ENCODE measurements around the gene ZNF407.
"Not testable (repeated sequence)": the region's sequence is repeated elsewhere in the genome, so short reads cannot be mapped to it uniquely, and the experiment has no call there.

The ZNF407 gene

DNA sequence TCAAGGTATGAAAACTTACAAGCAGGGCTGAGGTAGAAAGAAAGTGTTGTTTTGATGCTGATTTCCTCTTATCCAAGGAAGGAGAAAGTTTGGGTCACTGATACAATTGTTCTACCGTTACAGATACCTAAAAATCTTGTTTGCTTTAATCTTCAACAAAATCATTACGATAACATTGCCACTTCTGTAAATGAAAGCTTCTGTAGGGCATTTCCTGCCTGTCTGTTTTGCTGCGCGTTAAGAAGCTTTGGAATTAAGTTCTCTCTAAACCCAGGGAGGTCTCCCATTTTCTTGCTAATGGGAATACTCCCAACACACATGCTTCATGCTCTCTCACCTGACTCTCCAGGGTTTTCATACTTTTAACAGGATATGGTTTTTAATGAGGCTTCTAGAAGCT lies 352.8 kb downstream of the ZNF407 start:
- in situ Hi-C loops (cut with HindIII; ENCODE audit: low sequenced_read_pairs): no loop called here

DNA sequence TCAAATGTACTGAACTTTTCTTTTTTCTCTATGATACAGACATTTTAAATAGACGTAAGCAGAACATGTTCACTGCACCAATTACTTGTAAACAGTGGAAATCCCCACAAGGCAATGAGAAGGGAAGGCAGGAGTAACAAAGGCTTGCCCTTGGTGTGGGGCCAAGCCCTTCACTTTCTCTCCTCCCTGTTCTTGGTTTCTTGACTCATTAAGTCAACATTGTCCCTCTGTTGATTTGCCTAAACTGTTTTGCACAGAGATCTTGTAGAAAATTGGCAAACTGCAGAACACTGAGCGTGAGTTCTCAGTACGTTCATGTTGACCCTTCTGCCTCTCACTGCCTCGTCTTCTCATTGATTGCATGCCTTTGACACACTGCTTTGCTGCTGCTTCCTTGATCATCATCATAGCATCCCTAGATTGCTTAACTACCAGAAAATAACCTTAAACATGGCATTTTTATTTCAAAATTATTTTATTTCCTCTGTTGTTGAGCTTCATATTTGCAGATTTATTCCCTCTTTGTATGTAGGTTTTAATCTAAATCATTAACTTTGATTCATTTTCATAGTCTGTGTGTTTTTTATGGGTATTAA lies 353.6 kb downstream of the ZNF407 start:
- in situ Hi-C loops (cut with HindIII; ENCODE audit: low sequenced_read_pairs): no loop called here

DNA sequence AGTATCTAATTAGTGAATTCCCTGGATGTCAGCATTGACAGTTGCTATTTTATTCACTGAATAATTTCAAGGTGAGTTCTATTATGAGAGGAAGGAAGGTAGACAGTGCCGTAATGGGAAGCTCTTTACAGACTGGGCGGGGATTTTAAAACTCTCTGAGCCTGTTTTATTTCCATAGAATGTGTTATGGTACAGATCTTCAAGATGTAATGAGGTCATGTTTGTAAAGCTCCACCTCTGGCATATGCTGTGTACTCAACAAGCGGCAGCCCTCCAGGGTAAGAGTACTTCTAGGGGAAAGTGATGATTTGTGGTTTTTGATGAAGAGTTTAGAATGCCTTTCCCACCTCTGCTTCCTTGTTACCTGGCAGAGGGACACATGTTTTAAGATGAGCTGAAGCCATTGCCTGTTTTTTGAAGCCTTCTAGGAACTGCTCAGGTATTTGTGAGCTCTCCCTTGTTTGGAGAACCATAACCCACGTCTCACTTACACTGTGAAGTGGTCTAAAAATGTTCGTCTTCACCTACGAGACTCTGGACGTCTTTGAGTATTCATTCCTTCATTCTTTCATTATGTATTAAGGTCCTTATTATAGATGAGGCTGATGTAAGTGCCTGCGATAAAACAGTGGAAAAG lies 360.0 kb downstream of the ZNF407 start:
- in situ Hi-C loops (cut with HindIII; ENCODE audit: low sequenced_read_pairs): no loop called here

DNA sequence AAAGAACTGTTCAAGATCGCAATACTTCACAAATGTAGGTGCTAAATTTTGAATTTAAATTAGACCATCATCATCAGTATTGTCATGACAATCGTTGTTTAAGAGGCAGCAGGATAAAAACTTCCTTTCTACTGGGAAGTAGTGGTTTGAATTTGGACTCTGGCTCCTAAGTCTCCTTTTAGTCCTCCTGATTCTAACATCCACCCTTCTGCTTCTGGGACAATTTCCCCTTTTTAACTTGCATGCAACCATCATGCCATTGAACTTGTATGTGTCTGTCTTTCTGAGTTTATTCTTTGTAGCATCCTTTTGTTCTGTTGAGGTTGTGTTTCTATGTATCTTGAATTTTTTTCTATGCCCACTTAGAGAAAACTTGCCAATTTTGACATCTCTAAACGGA lies 361.5 kb downstream of the ZNF407 start:
- in situ Hi-C loops (cut with HindIII; ENCODE audit: low sequenced_read_pairs): no loop called here

DNA sequence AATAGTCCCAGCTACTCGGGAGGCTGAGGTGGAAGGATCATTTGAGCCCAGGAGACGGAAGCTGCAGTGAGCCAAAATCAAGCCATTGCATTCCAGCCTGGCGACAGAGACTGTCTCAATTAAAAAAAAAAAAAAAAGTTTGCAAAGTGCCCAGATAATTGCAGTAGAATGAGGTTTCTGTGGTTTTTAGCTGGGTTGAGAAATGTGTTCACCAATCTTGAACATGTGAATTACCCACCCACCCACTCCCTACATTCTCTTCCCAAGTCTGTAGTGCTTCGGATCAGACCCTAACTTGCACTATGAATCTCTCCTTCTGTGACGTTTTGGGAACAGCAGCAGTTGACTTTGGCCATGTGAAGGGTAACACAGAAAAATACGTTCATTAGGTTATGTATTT lies 363.9 kb downstream of the ZNF407 start:
- in situ Hi-C loops (cut with HindIII; ENCODE audit: low sequenced_read_pairs): no loop called here

DNA sequence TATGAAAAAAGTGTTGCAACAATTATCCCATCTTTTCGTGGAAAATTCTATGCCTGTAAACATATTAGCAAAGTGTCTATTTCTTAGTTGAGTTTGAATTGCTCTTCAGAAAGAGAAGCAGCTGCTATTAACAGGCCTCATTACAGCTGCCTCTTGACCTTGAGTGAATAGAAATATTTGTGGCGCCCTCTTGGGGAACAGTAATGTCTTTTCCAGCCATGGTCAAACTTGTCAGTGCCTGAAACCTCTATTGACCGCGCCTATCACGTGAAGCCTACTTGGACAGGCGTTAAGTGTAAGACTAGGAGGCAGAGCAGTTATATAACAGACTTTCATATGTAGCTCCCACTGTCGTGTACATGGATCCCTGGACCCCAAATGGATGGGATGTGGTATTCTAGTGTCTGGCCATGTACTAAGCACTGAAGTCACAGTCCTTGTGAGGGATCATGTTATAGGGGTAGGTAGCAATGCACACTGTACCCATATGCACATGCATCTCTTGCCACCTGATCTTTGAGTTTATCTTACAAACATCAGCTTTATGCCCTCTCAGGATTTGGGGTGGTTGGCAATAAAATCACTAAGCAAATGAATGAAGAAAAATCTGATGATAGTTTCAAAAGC lies 366.3 kb downstream of the ZNF407 start:
- in situ Hi-C loops (cut with HindIII; ENCODE audit: low sequenced_read_pairs): no loop called here

DNA sequence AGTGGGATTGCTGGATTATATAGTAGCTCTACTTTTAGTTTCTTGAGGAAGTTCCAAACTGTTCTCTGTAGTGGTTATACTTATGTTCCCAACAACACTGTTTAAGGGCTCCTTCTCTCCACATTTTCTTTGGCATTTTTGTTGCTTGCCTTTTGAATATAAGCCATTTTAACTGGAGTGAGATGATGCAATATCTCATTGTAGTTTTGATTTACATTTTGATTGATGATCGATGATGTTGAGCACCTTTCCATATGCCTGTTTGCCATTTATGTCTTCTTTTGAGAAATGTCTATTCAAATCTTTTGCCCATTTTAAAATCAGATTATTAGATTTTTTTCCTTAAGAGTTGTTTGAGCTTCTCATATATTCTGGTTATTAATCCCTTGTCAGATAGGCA lies 368.0 kb downstream of the ZNF407 start:
- in situ Hi-C loops (cut with HindIII; ENCODE audit: low sequenced_read_pairs): no loop called here

DNA sequence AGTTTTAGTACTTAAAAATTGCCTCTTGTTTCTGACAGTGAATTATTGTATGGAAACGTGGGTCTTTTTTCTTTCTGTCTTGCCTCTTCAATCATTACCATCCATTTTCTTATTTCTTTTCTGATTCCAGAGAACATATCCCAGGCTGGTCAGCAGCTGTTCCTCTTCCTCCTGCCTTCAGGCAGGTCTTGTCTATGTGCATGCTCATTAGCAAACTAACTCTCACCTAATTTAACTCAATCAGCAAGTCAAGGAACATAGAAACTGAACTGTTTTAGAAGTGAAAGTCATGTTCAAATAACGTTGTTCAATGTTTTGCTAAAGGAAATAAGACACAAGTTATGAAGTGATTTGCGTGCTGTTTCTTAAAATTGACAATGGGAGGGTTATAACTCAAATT lies 369.8 kb downstream of the ZNF407 start:
- in situ Hi-C loops (cut with HindIII; ENCODE audit: low sequenced_read_pairs): no loop called here

DNA sequence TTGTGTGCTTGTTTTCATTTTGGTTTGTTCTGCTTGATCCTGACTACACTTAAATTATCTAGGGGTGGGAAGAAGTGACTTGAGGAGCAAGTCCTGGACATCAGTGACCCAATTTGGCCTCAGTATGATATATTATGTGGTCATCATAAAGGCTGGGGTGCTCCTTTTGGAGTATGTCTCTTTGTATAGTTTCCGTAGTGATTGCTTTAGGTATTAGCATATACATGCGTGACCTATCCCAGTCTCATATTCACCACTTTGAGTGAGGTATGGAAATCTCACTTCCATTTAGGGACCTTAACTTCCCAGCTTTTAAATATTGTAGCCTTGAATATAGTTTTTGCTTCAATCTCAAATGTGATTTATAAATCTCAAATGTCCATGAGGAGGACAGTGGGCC lies 370.3 kb downstream of the ZNF407 start:
- in situ Hi-C loops (cut with HindIII; ENCODE audit: low sequenced_read_pairs): no loop called here

DNA sequence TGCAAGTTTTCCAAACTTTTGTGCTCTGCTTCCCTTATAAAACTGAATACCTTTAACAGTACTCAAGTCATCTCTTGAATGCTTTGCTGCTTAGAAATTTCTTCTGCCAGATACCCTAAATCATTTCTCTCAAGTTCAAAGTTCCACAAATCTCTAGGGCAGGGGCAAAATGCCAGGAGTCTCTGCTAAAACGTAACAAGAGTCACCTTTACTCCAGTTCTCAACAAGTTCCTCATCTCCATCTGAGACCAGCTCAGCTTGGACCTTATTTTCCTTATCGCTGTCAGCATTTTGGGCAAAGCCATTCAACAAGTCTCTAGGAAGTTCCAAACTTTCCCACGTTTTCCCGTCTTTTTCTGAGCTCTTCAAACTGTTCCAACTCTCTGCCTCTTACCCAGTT lies 373.7 kb downstream of the ZNF407 start:
- in situ Hi-C loops (cut with HindIII; ENCODE audit: low sequenced_read_pairs): not testable (repeated sequence)

DNA sequence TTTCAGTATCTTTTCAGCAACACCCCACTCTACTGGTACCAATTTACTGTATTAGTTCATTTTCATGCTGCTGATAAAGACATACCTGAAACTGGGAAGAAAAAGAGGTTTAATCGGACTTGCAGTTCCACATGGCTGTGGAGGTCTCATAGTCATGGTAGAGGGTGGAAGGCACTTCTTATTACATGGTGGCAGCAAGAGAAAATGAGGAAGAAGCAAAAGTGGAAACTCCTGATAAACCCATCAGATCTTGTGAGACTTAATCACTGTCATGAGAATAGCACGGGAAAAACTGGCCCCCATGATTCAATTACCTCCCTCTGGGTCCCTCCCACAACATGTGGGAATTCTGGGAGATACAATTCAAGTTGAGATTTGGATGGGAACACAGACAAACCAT lies 374.1 kb downstream of the ZNF407 start:
- in situ Hi-C loops (cut with HindIII; ENCODE audit: low sequenced_read_pairs): not testable (repeated sequence)

DNA sequence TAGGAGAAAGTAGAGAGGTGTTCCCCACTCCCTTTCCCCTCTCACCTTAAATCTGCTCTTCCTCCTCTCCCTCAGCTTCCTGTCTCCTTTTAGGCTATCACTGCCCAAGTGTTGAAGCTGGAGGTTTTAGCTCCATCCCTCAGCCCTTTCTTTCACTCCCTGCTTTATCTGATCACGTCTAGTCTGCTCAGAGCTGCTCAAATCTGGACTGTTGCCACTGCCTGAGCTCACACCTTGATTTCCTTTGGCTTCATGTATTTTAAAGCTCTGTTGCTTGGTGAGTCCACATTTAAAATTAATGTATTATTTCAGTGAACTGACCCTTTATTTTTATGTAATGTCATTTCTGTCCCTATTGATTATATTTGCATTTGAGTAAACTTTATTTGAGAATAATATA lies 374.7 kb downstream of the ZNF407 start:
- in situ Hi-C loops (cut with HindIII; ENCODE audit: low sequenced_read_pairs): no loop called here

DNA sequence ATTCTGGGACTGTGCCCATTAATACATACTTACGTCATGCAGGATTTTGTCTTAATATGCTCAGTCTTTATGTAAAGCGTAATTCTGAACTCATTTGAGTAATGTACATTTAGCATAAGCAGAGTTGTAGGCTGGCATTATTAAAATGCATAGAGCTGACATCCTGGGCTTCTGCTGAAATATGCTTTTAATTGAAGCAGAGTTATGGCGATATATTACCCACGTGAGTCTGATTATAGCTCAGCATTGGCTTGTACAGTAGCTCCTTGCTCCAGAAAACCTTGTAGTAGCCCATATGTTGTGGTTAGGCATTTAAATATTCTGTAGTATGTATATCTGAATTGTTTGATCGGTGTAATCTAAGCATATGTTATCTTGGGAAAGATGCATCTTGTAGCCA lies 377.3 kb downstream of the ZNF407 start:
- in situ Hi-C loops (cut with HindIII; ENCODE audit: low sequenced_read_pairs): no loop called here

DNA sequence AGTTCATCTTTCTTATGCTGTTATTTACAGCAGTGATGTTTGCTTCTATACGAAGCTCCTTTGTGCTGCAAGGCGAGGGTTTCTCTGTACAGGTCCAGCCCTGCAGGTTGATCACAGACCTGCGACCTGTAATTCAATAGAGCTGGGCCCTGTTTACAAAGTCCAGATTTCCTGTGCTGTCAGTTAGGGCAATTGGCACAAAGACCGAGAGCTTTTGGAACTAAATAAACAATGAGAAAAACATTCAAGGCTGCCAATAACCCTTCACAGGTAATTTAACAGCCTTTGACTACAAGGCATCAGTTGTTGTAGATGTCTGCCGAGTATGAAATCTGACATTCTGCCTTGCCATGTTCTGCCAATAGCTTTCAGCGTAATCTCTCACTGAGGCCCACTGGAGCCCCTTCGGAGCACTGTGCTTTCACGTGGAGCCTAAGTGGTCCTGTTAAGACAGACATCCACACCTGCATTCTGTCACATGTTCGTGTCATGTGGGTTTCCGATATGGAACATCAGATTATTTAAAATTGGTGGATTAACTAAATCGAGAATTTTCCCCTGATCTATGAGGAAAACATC lies 378.8 kb downstream of the ZNF407 start:
- in situ Hi-C loops (cut with HindIII; ENCODE audit: low sequenced_read_pairs): no loop called here

DNA sequence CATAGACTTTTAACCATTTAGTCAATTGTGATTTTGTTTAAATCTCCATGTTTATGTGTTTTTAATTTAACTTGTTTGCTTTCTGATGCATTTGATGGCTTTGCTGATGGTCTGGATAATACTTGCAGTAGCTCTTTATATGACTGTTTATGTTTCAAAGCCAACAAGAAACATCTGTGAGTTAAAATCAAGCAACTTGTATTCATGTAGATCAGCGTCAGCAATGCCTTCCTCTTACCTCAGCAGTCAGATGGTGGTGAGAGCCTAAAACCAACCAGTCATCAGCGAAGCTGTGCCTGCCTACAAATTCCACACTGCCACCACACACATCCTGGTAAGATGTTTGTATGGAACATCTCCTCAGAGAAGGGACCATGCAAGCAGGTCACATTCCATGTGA lies 379.4 kb downstream of the ZNF407 start:
- in situ Hi-C loops (cut with HindIII; ENCODE audit: low sequenced_read_pairs): no loop called here

DNA sequence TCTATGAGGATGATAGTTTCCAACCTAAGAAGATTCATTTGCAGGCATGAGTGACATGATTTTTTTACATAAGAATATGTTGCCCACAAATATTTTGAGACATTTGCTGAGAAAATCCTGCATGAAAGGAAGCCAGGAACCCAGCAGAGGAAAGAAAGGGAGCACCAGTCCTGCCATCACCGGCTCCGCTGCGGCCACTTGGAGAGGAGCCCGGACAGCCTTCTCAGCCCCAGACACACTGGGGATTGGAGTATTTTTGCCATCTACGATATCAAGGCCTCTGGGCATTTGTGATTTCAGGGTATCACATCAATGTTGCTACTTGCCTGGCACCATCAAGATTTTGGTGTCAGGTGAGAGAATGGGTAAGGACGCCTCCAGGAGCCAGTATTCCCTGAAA lies 383.0 kb downstream of the ZNF407 start:
- in situ Hi-C loops (cut with HindIII; ENCODE audit: low sequenced_read_pairs): no loop called here

DNA sequence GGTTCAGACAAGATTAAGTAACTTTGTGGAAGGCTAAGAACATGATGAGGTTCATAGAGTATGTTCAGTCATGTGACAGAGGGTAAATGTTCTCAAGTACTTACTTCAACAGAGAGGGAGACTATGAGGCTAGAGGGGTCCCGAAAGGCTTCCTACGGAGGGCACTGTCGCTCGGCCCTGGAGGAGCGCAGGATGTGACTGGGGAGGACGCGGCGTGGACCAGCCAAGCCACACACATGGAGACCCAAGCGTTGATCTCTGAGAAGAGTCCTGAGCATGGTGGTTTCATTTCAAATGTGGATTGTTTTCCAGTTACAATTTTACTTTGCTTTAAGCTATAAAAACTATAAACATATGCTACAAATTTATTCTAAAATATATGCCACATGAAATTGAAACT lies 383.8 kb downstream of the ZNF407 start:
- in situ Hi-C loops (cut with HindIII; ENCODE audit: low sequenced_read_pairs): no loop called here

DNA sequence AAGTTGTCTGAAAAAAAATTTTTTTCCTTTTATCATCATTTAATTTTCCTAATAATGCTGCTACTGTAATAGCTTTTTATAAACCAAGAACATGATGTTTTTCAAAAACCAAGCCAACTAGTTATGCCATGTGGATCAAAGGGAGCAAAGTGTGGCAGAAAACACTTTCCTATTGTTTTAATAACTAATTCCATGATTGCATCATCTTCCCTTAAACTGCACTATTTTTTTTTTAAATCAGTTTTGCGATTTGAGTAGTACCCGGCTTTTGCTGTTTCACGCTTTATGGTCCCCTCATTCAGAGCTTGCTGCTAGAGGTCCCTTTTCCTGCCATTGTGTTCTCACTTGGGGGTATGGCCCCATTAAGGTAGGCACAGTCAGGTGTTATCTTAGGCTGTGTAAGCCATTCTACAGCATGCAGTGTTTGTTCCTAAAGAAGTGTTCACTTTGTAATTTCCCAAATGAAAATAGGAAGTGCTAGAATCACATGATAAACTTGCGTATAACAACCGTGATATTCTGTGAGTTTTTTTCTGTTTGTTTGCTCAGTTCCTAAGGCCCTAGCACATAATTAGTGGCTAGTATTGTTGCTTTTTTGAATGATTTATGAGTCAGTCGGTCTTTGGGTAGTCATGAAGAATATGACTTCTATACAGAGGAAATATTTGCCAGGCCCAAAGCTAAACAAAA lies 385.4 kb downstream of the ZNF407 start:
- in situ Hi-C loops (cut with HindIII; ENCODE audit: low sequenced_read_pairs): no loop called here

DNA sequence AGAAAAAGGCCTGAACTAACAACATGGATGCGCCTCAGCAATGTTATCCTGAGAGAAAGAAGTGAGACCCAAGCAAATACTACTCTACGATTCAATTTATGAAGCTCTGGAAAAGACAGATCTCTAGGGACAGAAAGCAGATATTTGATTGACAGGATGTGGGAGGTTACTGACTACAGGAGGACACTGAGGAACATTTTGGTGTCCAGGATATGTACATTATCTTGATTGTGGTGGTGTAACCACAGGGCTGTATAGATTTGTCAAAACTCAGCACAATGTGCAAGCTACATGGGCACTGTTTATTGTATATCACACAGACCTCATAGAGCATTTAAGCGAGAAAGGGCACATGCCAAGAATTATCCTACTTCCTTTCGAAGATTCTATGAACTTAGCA lies 391.5 kb downstream of the ZNF407 start:
- in situ Hi-C loops (cut with HindIII; ENCODE audit: low sequenced_read_pairs): no loop called here

DNA sequence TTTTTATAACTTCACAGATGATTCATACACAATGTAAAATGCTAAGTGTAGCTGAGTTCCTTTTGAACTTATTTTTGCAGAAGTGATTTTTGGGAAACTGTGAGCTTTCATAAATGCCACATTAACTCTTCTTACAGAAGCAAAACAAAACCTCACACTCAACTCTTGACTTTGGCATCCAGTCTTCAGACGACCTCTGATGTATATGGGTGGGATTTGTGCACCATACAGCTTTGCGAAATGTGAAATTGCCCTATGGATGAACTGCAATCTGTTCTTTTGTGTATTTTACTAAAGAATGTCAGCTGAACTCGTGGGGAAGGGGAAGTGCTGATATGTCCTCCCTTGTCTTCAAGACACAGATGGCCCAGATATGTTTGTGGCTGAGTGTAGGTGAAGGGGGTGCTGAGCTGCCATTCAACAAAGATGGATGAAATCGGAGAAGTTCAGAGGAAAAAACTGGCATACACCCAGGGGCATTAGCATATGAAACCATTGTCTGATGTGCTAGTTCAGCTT lies 393.0 kb downstream of the ZNF407 start:
- in situ Hi-C loops (cut with HindIII; ENCODE audit: low sequenced_read_pairs): no loop called here
